Neural cell (in vitro differentiated cells): Measurements from ENCODE around the gene ENDOD1.

Experiments used
- EZH2 ChIP-seq: fragments of 200-600, 300-800 bp; shearing (Covaris generic), sonication (generic); IDR thresholded peaks from 2 replicates; pipeline ENCODE4 v1.6.1; 2014; ENCODE audit warnings: antibody characterized with exemption, low read length, borderline replicate concordance, mild to moderate bottlenecking; ENCODE audit not compliant: insufficient read depth, poor library complexity, severe bottlenecking
- RAD21 ChIP-seq: fragments of 450-650 bp; conservative IDR thresholded peaks from 2 replicates; pipeline ENCODE4 v1.6.1; 2014; ENCODE audit warnings: antibody characterized with exemption, mild to moderate bottlenecking, moderate library complexity
- TF ChIP-seq, protein P1 (sequence below): fragments of 450-650 bp; IDR thresholded peaks from 2 replicates; pipeline ENCODE4 v1.5.1; 2014; ENCODE audit warnings: antibody characterized with exemption, mild to moderate bottlenecking, moderate library complexity; ENCODE audit not compliant: poor library complexity, severe bottlenecking

GRCh38 chr11:95068549-95068948, 21.1 kb upstream of the ENDOD1 start:
- TF ChIP-seq, protein P1, sequence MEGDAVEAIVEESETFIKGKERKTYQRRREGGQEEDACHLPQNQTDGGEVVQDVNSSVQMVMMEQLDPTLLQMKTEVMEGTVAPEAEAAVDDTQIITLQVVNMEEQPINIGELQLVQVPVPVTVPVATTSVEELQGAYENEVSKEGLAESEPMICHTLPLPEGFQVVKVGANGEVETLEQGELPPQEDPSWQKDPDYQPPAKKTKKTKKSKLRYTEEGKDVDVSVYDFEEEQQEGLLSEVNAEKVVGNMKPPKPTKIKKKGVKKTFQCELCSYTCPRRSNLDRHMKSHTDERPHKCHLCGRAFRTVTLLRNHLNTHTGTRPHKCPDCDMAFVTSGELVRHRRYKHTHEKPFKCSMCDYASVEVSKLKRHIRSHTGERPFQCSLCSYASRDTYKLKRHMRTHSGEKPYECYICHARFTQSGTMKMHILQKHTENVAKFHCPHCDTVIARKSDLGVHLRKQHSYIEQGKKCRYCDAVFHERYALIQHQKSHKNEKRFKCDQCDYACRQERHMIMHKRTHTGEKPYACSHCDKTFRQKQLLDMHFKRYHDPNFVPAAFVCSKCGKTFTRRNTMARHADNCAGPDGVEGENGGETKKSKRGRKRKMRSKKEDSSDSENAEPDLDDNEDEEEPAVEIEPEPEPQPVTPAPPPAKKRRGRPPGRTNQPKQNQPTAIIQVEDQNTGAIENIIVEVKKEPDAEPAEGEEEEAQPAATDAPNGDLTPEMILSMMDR = no peak
- TF ChIP-seq EZH2 (no peak), RAD21 (no peak)
